Activated CD8-positive, alpha-beta memory T cell treated with anti-CD3 and anti-CD28 coated beads, Interleukin-2, amount 50 U/mL, for 1 hour (primary cell): Measurements from ENCODE around the gene TTC22.

ENCODE experiments used
- DNase-seq: peaks from one replicate; pipeline ENCODE4 v3.0.0-alpha.2; 2020; ENCODE audit errors: extremely low read depth

TTC22 gene

DNA sequence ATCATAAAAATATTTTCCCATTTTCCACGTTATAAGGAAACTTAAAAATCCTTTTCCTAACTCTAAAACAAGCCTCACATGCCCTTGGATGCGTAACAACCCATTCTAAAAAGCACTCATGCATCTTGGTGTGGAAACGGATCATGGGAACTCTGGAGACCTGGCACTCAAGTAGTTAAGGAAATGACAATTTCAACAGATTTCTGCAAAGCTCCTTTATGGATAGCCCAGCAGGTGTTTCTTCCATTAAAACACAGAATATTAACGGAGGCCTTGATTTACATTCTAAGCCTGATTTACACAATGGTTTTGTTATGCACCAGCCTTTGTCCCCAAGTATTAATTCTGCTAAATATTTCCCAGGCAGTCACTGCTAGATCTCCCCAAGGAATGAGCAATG, 49.7 kb downstream of the TTC22 start:
- no peak for DNase-seq

DNA sequence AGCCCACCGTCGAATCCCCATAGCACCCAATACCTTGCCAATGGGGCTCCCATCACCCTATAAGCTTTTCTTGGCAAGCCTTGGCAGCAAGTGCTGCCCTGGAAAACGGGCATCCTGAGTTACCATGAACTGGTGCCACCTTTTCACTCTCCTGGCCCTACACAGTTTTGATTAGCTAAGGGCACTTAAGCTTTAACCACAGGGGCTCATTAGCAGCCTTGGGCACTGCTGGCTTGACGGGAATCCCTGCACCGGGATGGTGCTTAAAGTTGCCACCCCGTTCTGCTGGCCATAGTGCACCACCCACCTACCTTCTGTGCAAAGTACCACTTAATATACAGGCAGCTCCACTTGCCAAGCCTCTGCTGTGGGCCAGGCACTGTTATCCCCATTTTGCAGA, 50.5 kb downstream of the TTC22 start:
- no peak for DNase-seq

DNA sequence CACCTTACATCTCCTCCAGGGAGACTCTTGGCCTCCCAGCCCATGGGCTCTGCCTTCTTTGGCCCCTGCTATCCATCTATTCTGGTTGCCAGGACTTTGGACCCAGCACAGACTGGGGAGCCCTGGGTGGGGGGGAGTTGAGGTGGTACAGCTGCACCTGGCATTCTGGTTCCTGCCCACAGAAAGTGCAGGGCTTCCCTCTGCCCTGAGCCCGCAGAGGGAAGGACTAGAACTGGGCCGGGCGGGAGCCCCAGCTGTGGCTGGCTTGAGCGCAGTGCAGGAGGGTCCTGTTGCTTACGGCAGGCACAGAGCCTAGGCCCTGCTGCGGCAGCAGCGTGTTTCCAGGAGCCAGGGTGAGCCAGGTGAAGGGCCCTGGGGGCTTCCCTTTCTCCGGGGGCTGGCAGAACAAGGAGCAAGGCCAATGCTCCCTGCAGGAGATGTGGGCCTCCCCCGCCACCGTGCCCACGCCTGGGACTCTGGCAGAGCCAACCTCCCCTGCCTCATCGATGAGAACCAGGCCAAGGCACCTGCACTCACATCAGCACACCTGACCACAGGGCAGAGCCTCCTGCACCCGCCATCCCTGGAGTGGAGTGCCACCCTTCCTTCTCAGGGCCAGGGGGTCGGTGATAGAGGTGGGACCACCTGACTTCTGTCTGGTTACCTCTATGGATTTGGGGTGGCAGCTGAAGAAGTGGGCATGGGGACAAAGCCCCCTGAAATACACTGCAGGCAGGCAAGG, 52.9 kb downstream of the TTC22 start:
- no peak for DNase-seq

DNA sequence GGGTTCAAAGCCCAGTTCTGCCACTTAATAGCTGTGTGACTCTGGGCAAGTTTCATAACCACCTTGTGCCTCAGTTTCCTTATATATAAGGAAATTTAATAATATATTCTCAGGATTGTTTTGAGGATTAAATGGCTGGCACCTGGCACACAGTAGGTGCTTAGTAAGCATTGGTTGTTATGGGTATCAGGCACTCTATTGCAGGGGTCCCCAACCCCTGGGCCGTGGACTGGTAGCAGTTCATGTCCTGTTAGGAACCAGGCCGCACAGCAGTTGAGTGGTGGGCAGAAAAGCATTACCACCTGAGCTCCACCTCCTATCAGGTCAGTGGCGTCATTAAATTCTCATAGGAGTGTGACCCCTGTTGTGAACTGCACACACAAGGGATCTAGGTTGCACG, 55.3 kb downstream of the TTC22 start:
- DNase-seq: no peak

DNA sequence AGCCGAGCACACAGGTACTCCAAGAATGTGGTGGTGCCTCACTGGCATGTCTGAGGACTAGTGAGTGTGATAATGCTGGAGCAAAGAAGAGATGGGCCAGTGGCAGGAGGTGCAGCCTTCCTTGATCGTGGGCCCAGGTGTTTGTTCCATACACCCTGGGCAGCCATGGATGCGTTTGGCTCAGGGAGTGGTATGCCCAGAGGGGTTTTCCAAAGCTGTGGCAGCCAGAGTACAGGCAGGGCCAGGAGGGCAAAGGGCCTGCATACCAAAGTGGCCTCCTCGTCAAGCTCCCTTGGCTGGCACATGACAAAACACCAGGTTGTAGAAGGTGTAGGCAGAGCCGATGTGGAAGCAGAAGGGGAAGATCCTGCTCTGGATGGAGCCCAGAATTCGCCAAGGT, 55.8 kb downstream of the TTC22 start:
- no peak for DNase-seq

DNA sequence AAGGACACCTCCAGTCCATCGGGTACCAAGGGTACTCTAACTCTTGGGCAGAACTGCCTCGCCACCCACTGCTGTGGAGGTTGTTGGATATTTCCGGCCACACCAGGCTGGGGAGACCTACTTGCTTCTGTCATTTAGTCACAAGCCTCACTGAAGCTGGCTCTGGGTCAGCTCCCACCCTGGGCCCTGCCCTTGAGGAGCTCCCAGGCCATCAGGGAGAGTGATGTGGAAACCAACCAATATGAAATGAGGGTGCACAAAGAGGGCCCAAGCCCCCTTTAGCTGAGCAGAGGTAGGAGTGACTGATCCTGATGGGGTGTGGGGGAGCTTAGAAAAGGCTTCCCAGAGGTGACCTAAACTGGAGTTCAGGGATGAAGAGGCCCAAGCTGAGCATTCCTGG, 56.4 kb downstream of the TTC22 start:
- DNase-seq: no peak

DNA sequence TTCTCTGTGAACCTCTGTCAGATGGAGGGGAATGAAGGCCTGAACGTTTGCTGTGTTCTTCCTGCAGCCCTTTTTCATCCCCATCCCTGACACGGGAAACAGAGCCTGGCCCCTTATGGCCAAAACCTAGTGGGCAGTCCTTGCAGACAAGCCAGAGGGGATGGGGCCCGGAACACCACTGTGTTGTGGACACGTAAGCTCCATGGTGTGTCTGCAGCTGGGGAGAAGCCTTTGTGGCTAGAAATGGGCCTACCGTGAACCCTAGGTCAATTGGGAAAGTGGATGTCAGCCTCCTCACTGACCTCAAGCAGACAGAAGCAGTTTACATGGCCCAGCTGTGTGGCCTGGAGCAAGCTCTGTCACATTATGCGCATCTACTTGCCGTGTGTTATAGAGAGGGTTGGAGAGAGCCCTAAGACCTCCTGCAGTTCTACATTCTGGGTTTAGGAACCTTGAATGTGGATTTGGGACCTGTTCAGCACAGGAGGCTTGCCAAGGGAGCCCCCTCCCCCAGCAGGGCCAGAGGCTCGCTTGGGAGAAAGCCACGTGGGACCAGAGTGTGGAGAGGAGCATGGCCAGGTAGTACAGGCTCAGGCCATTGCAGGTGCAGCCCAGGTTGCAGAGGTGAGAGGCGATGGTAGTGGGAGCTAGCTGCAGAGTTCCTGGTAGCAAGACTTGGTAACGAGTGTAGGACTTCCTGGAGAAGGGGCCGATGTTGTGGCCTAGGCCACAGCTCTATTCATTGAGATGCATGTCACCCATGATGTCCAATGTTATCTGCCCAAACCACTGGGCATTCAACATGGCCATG, 57.5 kb downstream of the TTC22 start:
- no peak for DNase-seq

DNA sequence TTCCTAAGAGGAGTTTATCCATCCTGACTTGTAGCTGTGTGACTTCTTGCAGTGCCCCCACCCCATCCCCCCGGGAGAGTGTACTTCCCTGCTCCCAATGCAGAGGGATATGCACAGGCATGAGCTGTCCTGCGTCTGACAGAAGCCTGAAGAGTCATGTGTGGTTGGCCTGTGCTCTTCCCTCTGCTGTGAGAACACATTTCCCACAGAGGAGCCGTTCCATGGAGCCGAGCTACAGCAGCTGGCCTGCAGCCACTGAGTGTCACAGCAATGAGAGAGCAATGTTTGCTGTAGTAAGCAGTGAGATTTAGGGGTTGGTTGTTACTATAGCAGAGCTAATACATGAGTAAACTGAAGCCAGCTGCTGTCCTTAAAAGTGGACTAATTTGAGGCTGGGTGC, 58.8 kb downstream of the TTC22 start:
- no peak for DNase-seq

DNA sequence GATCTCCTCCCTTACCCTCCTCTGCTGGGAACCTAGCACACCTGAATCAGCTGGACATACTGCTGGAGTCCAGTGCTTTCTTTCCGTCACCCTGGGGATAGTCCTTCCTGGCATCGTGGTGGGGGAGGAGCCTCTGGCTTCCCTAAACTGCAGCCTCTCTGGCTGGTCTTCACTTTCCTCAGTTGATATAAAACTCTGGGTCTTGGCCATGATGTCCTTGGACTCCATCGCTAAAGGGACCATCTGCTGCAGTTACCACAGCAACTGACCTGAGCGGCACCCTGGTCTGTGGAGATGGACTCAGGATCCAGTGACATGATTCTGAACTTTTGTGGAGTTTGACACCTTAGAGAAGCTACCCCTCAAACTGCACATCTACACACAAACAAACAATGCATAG, 59.6 kb downstream of the TTC22 start:
- no peak for DNase-seq

DNA sequence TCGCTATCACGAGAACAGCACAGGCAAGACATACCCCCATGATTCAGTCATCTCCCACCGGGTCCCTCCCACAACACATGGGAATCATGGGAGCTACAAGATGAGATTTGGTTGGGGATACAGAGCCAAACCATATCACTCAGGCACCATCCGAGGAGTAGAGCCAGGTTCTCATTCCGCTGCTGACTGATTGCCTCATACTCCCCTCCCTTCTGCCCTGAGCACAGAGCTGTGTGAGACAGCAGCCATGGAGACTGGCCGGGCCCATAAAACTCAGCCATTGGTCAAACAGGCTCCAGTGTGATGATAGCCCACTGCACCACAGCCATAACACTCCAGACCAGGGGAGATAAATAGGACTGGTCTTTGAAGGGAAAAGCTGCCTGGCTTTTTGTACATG, 62.9 kb downstream of the TTC22 start:
- DNase-seq: no peak

DNA sequence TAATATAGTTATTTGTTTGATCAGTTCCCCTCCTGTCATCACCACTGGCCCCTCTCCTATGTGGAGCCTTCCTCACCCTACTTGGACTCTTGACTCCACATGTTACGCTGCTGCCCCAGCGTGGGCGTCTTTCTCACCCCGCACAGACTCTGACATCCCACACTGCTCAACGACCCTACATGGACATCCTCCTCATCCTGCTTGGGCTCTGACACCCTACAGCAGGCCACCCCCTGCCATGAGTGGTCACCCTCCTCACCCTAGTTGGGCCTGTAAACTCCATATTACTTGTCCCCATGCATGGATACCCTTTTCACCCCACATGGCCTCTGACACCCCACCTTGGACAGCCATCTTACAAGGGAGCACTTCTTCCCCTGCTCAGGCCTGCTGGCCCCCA, 64.4 kb downstream of the TTC22 start:
- DNase-seq: no peak
